ENCODE data around the gene MCU. TPM values are rescaled to one million over a fixed set of nuclear protein-coding genes. Genes with fewer than 3 reads are reported as not detected.

MCU gene
- total and polyA plus RNA-seq, 10 of the 15 experiments (the other 5 are each of a cell fraction or from before 2014, with no cell fraction given): 5.1 to 49.1 (median 17.9) TPM

DNA sequence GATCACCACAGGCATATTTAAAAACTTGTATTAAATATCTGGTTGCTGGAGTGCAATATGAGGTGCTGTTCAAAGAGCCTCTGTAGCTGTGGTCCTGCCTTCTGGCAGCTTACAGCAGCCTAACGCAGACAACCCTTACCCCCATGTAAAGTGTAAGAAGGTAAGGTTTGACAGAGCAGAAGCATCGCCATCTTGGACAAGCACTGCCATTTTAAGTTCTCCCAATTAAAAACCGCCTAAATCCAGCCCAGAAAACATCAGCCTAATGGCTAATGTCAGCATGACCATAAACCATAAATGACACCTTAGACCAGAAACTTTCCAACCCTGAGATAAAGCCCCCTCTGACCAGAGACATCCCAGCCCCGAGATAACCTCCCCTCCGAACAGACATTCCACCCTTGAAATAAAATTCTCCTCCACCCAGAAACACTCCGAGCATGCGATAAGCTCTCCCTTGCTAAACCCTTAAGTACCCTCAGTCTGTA is 196.3 kb downstream of the MCU start:
- Histone ChIP-seq H4K20me1 (ENCODE audit: control insufficient read depth, insufficient read depth) (no peaks in the 10 kb centered on the region), H3K27me3 (replicated peaks in 1 of 2; ENCODE audit: control insufficient read depth in 2 of 2, insufficient read depth in 2 of 2, low read length in 1 of 2) (no peaks in the 10 kb centered on the region), H3K4me2 (ENCODE audit: control insufficient read depth, insufficient read depth) (no peak overlapping the region), H3K4me1 (ENCODE audit: control insufficient read depth, insufficient read depth, low read length) (no peaks in the 10 kb centered on the region), H2AFZ (ENCODE audit: control insufficient read depth, low read depth, low read length) (no peak overlapping the region), H3K27ac (ENCODE audit: control insufficient read depth, insufficient read depth) (no peak overlapping the region), H3K4me3 (no peak overlapping the region), H3K9ac (ENCODE audit: control insufficient read depth, insufficient read depth, low read length) (no peak overlapping the region), H3K79me2 (ENCODE audit: control insufficient read depth, insufficient read depth, low read length) (no peaks in the 10 kb centered on the region), H3K9me3 (replicated peaks; ENCODE audit: control insufficient read depth, insufficient read depth, low read length) (no peaks in the 10 kb centered on the region), H3K36me3 (ENCODE audit: control insufficient read depth in 2 of 2, insufficient read depth in 2 of 2, low read length in 1 of 2) (no peaks in the 10 kb centered on the region)
- ChIA-PET RAD21 (ENCODE audit: unreplicated experiment) (no interaction called here), CTCF (no interaction called here), POLR2A (no interaction called here), SMC1A (ENCODE audit: uncharacterized antibody, unreplicated experiment) (no interaction called here)
- intact Hi-C loops (cut with micrococcal nuclease; ENCODE audit: unreplicated experiment): no loop called here
- no peak for ATAC-seq
- TF ChIP-seq MTA3 (IDR thresholded peaks at IDR 0.05; ENCODE audit: borderline replicate concordance, low read length) (no peak), SUPT20H (IDR thresholded peaks at IDR 0.05; ENCODE audit: borderline replicate concordance, control insufficient read depth, low read depth, low read length) (no peak), SMAD1 (IDR thresholded peaks at IDR 0.05; ENCODE audit: low read depth, partially characterized antibody) (no peak), ZSCAN29 (IDR thresholded peaks at IDR 0.05) (no peak), TCF3 (IDR thresholded peaks at IDR 0.05; ENCODE audit: borderline replicate concordance, insufficient read depth, low read depth, low read length) (no peak), BACH1 (IDR thresholded peaks at IDR 0.05; ENCODE audit: borderline replicate concordance) (no peak), ZNF384 (IDR thresholded peaks at IDR 0.05; ENCODE audit: borderline replicate concordance, low read depth, low read length) (no peak), RBBP5 (conservative IDR thresholded peaks at IDR 0.05) (no peak)
- TF ChIP-seq, protein P1, sequence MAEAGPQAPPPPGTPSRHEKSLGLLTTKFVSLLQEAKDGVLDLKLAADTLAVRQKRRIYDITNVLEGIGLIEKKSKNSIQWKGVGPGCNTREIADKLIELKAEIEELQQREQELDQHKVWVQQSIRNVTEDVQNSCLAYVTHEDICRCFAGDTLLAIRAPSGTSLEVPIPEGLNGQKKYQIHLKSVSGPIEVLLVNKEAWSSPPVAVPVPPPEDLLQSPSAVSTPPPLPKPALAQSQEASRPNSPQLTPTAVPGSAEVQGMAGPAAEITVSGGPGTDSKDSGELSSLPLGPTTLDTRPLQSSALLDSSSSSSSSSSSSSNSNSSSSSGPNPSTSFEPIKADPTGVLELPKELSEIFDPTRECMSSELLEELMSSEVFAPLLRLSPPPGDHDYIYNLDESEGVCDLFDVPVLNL (IDR thresholded peaks at IDR 0.05; ENCODE audit: low read depth, low read length): no peak
- no peak for FAIRE-seq
- no peak for DNase-seq (ENCODE audit: low read depth, low spot score)
- WGBS (ENCODE audit: insufficient coverage, insufficient replicate concordance, low lambda C conversion rate, missing lambda C conversion rate): 88% methylated on average over 7 of the region's 7 CpGs
- in situ Hi-C loops (cut with MboI): no loop called here
- BruUV-seq (replicated peaks): no TSS peak

Data from GM12878 (cell line).